ENCODE results near the gene PRPS2.
A peak's percentile ranks its signal among the peaks of the same experiment; 100 is the strongest.

Gene PRPS2

DNA sequence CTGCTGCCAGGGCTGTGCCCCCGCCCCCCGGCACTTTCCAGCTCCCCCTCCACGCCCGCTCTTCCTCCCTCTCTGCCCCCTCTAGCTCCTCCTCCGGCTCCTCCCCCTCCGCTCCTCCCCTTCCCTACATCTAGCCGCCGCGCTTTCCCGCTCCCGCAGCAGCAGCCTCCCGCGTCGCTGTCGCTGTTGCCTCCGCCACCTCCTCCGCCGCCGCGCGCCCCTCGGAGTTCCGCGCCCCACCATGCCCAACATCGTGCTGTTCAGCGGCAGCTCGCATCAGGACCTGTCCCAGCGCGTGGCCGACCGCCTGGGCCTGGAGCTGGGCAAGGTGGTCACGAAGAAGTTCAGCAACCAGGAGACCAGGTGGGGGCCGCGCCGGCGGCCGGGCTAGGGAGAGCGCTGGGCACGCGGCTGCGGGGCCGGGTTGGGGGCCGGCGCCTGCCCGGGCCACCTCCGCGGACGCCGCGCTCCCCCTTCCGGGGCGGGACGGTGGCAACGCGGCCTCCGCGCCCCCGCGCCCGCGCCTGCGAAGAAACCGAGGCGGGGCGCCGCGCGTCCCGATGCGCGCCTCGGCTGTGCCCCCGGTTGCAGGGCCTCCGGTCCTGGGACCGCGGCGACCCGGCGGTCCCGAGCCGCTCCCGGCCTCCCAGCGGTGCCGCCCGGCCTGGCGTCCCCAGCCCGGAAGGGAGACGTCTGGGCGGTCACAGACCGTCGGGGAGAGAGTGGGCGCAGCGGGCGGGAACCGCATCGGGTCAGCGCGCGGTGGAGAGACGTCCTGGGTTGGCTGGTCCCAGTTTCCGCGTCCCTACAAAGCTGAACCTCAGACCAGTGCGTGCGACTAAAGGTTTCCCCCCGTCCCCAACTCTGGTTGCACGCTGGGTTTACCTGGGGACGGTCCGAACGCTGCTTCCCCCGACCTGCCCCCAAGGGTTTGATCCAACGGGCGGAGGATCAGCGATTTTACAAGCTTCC is at the start of gene PRPS2:
TSS of gene PRPS2 (plus strand) at position 156 of the 972 bp plus-strand sequence. CDS start at position 242, 86 bp downstream.
- DNase-seq, result peak; percentile 76

DNA sequence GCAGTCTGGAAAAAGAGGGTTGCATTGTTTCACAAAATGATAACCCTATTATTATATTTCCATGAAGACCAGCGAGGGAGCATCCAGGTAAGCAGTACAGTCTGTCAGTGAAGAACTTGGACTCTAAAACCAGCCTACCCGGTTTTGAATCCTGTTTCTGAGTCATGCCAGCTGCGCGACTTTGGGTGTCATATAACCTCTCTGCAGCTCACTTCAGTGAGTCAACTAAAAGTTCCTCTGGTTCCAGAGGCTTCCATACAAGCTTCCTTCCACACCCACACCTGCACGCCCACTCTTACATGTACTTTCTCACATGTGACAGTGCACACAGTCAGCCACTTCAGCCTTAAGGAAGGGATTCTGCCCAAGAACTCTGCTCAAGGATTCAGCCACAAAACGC is 49.8 kb upstream of the PRPS2 start:
- no peak for DNase-seq

DNA sequence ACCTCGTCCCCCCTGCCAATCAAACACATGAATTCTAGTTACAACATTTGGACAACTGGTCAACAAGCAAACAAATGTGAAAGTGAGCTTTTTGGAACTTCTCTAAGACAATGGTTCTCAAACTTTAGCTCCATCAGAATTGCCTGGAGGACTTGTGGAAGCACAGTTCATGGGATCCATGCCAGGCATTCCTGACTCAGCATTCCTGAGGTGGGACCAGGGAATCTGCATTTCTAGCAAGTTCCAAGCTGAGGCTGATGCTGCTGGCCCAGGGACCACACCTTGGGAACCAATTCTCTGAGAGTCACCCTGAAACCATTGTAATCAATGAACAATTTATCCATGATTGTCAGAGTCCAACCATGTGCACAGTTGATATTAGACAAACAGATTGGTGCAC is 43.8 kb upstream of the PRPS2 start:
- DNase-seq, result no peak

DNA sequence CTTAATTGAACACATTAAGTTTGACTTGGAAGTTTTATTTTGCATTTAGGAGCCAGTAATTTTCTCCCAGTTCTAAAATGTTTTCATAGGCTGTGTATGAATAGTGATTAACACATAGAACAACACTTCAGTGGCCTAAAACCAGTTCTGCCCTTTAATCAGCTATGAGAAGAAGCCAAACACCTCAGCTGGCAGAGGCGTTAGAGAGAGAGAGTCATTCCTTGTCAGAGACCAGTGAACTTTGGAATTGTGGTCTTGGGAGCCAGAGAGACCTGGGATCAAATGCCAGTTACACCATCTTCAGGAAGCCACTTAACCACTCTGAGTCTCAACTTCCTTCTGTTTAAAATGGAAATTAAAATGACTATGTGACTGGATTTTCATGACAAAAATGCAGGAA is 39.3 kb upstream of the PRPS2 start:
- DNase-seq, result no peak

DNA sequence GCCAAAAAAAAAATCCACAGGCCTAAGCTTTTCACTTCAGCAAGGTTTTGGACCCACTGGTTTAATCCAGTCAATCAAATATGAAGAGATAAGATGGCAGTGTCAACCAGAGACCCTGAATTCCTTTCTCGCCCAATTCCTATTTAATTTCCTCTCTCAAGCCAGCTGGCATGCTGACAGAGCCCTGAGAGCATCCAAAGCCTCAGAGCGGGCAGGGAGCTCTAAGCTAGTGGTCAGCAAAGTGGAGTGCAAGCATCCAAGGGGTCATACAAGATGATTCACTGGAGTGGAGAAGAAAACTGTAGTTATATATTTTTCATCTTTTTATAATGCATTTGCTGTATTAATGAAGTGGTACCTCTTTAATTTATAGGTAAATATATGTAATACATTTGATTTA is 37.8 kb upstream of the PRPS2 start:
- DNase-seq, result no peak

DNA sequence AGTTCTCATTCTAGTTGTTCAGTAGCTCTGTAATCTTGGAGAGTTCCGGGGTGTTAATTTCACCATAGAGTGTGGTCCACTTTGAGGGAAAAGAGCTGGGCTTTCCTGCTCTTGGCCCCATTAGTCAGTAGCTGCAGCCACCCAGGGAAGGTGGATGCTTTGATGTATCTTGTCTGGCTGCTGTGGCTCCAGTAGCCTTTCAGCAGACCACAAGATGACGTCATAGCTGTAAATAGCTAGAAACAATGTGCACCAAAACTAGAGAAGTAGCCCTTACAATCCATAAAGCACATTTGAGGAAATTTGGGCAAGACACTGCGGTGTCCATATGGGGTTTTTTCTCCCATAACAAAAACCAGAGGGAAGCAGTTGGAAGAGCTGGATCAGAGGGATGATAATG is 32.9 kb upstream of the PRPS2 start:
- DNase-seq, result no peak

DNA sequence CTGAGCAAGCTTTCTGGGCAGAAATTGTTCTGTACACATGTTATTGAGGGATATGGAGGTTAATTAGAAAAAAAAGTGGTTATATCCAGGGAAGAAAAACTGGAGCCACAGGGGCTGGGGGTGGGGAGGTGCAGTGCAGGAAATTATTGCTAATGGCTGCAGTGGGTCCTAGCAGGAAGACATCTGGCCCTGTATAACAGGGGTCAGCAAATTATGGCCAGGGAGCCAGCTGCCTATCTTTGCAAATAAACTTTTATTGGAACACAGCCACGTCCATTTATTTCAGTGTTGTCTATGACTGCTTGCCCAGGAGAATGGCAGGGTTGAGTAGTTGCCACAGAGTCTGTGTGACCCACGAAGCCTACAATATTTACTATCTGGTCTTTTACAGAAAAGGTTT is 23.4 kb upstream of the PRPS2 start:
- no peak for DNase-seq

DNA sequence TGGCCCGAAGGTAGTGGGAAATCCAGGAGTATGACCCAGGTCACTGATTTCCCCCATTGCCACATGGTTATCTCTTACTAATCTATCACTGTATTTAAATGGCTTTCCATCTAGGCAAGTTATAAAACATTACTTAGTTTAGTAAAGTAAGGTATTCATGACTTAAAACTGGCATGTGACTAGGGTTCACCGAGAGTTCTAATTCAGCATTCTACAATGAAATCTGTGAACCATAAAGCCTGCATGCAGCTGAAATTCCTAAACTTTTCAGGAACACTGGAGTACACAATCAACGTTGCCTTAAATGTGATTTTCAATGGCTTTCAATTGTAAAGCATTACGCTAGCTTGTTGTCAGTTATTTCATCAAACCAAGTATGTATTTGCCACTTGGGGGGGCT is 22.7 kb upstream of the PRPS2 start:
- DNase-seq, result no peak

DNA sequence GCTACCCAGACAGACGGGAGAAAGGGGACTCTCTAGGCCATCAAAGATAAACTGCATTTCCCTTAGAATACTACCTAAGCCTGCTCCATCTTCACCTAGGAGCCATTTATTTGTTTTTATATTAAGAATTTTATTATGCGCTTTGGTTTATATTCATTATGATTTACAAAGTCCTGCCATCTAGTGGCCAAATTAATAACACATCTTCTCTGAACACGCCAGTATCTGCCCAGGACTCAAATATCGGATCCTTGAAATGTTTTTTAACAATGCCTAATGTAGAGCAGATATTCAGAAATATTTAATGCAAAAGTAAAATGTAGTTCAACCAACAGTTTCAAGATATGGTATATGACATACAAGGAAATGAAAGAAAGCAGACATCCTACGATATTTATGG is 20.8 kb upstream of the PRPS2 start:
- DNase-seq, result no peak

DNA sequence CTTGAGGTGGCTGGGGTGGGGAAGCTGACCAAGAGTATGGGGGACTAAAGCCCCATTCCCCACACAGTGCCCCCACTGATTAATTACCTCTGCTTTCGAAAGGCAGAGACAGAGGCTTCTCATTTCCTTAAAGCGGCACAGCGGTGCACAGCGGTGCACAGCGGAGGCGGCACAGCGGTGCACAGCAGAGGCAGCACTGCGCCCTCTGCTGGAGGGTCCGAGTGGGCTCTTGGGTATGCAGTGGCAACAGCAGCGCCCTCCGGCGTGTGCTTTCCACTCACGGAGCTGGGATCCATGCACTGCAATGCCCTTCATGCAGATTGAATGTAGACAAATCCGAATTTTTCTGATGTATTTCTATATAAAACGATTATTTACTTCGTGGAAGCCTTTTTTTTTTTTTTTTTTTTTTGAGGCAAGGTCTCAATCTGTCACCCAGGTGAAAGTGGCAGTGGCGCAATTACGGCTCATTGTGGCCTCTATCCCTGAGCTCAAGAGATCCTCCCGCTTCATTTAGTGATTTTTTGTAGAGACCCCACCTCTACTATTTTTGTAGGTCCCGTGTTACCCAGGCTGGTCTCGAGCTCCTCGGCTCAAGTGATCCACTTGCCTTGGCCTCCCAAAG is 19.7 kb upstream of the PRPS2 start:
- peak; percentile 21 for DNase-seq

DNA sequence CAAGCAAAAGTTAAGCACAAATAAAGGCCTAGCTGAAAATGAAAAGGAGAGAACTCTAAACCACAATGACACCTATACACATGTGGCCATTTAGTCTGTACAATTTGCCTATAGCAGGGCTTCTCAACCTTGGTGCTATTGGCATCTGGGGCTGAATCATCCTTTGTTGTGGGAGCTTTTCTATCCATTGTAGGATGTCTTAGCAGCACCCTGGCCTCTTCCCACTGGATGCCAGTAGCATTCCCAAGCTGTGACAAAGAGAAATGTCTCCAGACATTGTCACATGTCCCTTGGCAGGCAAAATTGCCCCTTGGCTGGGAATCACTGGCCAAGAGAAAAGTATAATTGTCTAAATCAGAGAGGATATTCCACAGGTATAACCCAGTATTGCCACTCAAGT is 13.5 kb upstream of the PRPS2 start:
- no peak for DNase-seq

DNA sequence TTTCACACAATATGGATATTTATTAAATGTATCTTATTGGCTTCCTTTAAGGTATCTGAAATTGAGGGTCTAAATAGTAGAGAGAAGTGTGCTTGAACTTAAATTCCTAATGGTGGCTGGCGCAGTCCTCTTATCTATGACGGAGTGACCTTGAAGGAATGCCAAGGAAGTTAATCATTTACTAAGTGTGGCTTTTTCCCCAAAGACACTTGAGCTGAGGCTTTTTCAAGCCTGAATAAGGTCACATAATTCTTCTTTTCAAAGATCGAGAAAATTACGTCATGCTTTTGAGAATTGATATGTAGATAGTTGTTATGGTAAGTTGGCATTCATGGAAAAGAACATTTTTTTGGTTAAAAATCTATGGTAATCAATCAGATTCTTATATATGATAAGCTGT is 11.7 kb upstream of the PRPS2 start:
- DNase-seq, result no peak

DNA sequence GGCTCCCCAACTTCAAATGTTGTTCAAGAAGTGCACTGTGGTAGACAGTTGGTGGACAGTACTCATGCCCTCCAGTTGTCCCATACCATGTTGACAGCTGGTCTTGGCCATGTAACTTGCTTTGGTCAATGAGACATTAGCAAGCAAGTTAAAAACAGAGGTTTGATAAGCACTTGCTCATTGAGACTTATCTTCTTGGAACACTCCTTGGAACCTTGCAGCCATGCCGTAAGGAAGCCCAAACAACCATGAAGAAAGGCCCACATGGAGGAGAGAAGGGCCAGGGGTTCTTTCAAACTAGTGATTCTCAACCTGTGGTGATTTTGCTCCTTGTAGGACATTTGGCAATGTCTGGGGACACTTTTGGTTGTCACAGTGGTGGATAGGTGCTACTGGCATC is 2.6 kb upstream of the PRPS2 start:
- DNase-seq, result no peak

DNA sequence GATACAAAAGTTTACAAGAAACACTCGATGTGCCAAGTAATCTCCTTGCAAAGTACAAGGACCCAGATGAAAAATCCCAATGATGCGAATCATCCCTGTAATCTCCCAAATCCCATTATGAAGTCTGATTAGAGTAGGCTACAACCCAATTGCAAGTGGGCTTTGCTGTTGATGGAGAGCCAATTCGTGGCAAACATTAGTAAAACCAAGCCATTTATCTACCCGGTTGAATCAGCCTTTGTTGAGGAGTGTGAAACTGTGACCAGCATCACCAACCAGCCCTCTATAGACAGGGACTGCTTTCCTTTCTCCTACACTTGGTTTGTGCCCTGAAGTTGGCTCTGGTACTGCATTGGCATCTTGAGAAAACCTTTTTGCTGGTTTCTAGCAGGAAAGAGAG is 1.2 kb upstream of the PRPS2 start:
- no peak for DNase-seq

DNA sequence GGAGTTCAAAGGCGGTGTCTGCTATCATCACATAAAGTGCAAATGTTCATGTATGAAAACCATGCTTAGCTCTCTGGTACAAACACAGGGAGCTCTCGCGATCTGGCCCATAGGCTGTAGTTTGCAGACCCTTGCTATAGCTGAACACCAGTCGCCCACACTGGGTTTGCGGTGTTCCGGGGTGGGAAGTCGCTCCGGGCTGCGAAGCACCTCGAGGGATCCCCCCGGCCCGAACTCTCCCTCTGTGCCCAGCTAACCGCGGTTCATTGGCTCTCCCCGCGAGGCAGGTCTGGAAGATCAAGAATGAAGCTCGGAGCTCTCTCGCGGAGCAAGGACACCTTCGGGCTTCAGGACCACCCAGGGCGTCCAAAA is 341 bp upstream of the PRPS2 start:
- no peak for DNase-seq

DNA sequence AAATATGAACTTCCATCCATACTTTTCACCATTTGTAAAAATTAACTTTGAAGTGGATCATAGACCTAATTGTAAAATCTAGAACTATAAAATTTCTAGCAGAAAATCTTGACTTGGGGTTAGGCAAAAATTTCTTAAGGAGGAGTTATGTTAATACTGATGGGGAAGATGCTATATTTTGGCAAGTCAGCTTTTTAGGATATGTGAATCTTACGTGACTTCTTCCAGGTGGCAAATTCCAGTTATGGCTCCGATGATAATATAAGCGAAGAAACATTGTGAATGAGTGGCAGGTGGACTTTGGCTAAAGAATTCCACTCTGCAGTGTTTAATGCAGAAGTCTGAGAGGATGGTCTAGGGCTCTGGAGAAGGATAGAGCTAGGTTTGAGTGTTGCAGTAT is 1.5 kb downstream of the PRPS2 start:
- no peak for DNase-seq

DNA sequence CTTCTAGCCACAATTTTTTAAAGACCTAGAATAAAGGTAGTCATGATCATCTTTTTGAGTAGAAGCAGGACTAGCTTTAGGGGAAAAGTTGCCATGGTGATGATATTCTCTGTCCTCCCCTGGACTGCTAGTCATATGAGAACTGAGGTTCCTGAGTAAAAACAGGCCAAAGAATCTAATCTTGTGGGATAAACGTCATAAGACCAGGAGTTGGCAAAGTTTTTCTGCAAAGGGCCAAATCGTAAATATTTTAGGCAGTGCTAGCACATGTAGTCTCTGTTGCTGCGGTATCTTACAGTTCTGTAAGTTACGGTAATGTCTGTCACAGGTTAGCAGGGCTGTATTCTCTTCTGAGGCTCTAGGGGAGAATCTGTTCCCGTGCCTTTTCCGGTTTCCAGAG is 3.4 kb downstream of the PRPS2 start:
- no peak for DNase-seq

DNA sequence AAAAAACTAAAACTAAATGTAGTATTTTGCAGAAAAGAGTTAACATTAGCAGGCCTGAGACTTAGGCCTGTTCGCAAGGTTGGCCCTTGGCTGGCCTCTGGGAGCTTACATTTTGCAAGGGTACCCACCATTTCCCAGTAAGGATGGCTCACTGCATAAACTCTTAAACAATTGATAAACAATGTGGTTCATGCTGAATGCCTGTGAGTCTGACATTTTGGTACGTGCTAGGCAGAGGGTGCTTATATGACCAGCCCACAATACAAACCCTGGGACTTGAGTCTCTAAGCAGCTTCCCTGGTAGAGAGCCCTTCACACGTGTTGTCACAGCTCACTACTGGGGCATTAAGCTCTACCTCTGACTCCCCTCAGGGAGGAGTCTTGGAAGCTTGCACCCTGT is 7.4 kb downstream of the PRPS2 start:
- no peak for DNase-seq

DNA sequence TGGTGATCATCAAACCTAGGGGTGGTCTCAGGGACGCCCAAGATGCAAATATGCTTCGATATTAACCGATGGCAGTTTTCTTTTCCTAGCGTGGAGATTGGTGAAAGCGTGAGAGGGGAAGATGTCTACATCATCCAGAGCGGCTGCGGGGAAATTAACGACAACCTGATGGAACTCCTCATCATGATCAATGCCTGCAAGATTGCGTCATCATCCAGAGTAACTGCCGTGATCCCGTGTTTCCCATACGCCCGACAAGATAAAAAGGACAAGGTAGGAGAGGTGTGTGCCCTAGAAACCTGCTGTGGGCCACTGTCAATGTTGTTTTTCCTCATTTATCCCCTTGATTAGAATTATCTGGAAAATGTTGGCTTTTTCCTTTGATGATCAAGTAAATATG is 7.9 kb downstream of the PRPS2 start:
- DNase-seq, result no peak

DNA sequence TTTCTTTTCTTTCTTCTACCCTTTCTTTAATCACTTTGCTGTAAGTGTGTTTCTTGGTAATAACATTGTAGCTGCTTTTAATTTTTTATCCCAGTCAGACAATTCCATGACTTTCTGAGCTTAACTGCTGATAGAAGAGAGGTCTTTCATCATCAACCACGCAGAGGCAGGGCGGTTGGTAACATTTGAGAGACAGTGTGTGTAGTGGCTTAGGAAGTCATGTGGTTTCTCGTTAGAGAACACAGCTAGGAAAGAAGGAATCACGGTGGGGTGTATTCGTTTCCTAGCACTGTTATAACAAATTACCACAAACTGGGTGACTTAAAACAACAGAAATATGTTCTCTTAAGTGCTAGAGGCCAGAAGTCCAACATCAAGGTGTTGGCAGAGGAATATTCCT is 11.5 kb downstream of the PRPS2 start:
- DNase-seq, result no peak

DNA sequence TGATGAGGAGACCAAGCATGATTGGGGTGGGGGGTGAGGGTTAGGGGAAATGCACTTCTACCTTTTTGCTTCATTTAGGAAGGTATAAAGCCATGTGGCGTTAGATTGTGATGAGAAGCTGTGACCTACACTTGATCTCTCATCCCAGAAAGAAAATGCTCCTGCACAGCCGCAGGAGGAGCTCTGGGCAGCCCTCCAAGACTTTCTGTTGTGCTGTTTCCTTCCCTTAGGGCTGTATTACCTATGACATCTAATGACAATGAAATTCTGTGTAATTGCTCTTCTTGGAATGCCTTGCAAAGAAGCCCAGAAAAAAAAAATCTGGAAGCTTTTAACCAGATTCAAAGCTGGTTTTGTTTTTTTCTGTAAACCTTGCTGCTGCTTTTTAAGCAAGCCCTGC is 13.4 kb downstream of the PRPS2 start:
- DNase-seq, result no peak

DNA sequence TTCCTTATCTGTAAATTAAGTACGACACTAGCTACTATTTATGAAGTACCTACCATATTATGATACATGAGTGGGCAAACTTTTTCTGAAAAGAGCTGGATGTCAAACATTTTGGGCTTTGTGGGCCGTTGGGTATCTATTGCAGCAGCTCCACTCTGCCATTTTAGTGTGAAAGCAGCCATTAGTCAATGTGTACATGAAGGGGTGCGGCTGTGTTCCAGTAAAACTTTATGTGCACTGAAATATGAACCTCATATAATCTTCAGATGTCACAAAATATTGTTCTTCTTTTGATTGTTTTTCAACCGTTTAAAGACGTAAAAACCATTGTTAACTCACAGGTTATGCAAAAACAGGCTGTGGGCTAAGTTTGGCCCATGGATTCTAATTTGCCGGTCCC is 14.1 kb downstream of the PRPS2 start:
- no peak for DNase-seq

DNA sequence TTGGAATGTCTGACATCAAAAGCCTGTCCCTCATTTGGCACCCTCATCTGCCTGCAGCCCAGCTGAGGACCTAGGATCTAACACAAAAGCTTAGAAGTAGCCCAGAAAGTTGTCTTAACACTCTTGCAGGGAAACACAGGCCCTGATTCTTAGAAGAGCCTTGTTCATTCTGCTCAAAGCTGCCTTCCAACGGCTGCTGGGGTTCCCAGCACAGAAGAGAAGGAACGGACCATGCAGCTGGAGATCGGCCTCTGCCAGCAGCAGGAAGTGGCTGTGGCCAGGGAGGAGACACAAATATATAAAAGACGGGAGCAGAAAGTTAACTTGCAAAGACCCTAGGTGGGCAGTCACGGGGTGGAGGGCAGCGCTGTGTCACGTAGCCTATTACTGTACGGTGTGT is 20.4 kb downstream of the PRPS2 start:
- no peak for DNase-seq

DNA sequence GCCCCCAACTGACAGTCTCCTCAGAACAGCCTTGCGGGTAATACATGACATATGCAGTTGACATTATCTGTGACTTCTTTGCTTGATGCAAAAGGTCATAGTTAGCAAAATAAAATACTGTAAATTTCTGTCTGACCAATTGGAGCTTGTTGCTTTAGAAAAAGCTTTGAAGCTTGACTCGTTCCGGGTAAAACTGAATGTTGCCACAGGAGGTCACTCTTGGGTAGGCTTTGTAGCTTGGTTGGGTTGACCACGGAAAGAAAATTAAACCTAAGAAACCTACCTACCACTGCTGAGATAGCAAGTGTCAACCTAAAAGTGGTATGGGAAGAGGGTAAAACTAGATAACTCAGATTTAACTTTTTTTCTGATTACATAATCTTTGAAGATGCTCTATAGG is 23.2 kb downstream of the PRPS2 start:
- DNase-seq, result peak; percentile 22

DNA sequence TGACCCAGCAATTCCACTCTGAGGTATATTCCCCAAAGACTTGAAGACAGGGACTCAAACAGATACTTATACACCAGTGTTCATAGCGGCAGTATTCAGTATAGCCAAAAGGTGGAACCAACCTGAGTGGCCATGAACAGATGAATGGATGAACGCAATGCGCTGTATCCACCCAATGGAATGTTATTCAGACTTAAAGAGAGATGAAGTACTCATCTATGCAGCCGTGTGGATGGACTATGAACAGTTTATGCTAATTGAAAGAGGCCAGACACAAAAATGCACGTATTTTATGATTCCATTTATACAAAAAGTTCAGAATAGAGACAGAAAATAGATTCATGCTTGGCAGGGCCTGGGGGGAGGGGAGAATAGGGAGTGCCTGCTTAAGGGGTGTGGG is 26.3 kb downstream of the PRPS2 start:
- DNase-seq, result no peak

All from right hindlimb (tissue), 1 donor.